ENCODE measurements around the gene TRHDE.

The TRHDE gene

GRCh38 chr12:72272091-72272661 is at the start of gene TRHDE:
Gene TRHDE (plus strand): TSS chr12:72272370. CDS start chr12:72272644, 274 bp downstream.
- no peak for DNase-seq

GRCh38 chr12:72226510-72226909 is 45.7 kb upstream of the TRHDE start:
- DNase-seq: no peak

- DNase-seq: no peak
Measured at GRCh38 chr12:72228424-72228823, 43.7 kb upstream of the TRHDE start.

GRCh38 chr12:72230589-72230988 is 41.6 kb upstream of the TRHDE start:
- no peak for DNase-seq

GRCh38 chr12:72234886-72235285 is 37.3 kb upstream of the TRHDE start:
- DNase-seq: no peak

GRCh38 chr12:72236071-72236705 is 36.0 kb upstream of the TRHDE start:
- no peak for DNase-seq

- no peak for DNase-seq
Measured at GRCh38 chr12:72241552-72241951, 30.6 kb upstream of the TRHDE start.

GRCh38 chr12:72242946-72243345 is 29.2 kb upstream of the TRHDE start:
- no peak for DNase-seq

GRCh38 chr12:72246370-72246769 is 25.8 kb upstream of the TRHDE start:
- no peak for DNase-seq

GRCh38 chr12:72250346-72250745 is 21.8 kb upstream of the TRHDE start:
- DNase-seq: no peak

GRCh38 chr12:72256725-72257124 is 15.4 kb upstream of the TRHDE start:
- DNase-seq: no peak

GRCh38 chr12:72261885-72262284 is 10.3 kb upstream of the TRHDE start:
- DNase-seq: no peak

GRCh38 chr12:72264548-72265175 is 7.5 kb upstream of the TRHDE start:
- no peak for DNase-seq

- no peak for DNase-seq
Measured at GRCh38 chr12:72267974-72268373, 4.2 kb upstream of the TRHDE start.

- no peak for DNase-seq
Measured at GRCh38 chr12:72268386-72268785, 3.8 kb upstream of the TRHDE start.

- no peak for DNase-seq
Measured at GRCh38 chr12:72269491-72269890, 2.7 kb upstream of the TRHDE start.

- DNase-seq: no peak
Measured at GRCh38 chr12:72270246-72270645, 1.9 kb upstream of the TRHDE start.

- DNase-seq: no peak
Measured at GRCh38 chr12:72270961-72271360, 1.2 kb upstream of the TRHDE start.

GRCh38 chr12:72271451-72272090 is 599 bp upstream of the TRHDE start:
- DNase-seq: no peak

GRCh38 chr12:72272731-72273498 is 745 bp downstream of the TRHDE start:
- no peak for DNase-seq

GRCh38 chr12:72273499-72273837 is 1.3 kb downstream of the TRHDE start:
- no peak for DNase-seq

GRCh38 chr12:72273851-72274351 is 1.7 kb downstream of the TRHDE start:
- no peak for DNase-seq

GRCh38 chr12:72274931-72275330 is 2.8 kb downstream of the TRHDE start:
- DNase-seq: no peak
